Retina (tissue), 1 donor: Measurements from ENCODE around the gene WWOX.
A peak's percentile ranks its signal among the peaks of the same experiment; 100 is the strongest.

Experiments used
- DNase-seq: peaks from one replicate; pipeline ENCODE4 v3.0.0-alpha.2; 2016

Gene WWOX

DNA sequence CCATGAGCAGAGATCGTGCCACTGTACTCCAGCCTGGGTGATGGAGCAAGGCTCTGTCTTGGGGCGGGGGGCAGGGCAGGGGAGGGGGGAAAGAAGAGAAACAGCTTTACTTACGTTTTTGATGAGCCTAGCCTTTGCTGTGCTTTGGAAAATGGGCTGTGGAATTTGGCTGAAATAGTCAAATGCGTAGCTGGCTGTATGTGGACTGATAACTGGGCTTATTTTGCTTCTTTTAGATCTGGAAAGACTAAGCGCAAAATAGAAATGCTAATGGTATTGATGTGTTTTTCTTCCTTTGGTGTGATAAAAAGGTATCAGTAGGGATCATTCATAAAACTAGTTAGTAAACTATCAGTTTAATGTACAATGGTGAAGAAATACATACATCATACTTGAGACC is 346.4 kb downstream of the WWOX start:
- DNase-seq, result no peak

DNA sequence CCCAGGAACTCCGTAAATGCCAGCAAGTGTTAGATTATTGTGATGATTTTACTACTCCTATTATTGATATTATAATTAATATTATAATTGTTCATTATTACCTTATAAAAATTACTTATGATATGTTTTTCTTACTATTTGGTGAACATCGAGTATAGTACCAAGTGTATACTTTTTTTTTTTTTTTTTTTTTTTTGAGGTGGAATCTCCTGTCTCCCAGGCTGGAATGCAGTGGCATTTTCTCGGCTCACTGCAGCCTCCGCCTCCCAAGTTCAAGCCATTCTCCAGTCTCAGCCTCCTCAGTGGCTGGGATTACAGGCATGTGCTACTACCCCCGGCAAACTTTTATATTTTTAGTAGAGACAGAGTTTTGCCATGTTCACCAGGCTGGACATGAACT is 347.0 kb downstream of the WWOX start:
- DNase-seq, result no peak

DNA sequence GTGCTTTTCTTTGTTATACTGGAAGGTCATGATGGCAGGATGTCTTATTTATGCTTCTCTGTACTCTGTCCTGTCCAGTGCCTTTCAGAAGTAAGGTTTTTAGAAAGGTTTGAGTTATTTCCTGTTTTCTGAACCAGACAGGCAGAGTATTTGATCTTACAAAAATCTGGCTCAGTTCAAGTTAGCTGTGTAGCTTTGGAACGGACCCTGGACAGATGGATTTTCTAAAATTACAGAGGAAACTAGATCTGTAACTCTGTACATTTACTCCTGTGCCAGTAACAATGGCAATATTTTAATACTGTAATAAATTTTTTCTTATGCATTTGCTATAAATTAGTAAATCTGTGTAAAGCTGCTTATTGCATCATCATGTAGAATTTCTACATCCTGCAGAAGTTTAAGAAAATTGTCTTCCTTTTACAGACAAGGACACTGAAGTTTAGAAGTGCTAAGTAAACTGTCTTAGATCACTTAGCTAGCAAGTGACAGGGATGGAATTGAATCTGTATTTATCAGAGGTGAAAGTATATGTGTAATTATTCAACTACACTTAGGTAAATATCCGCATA is 347.6 kb downstream of the WWOX start:
- DNase-seq, result no peak

DNA sequence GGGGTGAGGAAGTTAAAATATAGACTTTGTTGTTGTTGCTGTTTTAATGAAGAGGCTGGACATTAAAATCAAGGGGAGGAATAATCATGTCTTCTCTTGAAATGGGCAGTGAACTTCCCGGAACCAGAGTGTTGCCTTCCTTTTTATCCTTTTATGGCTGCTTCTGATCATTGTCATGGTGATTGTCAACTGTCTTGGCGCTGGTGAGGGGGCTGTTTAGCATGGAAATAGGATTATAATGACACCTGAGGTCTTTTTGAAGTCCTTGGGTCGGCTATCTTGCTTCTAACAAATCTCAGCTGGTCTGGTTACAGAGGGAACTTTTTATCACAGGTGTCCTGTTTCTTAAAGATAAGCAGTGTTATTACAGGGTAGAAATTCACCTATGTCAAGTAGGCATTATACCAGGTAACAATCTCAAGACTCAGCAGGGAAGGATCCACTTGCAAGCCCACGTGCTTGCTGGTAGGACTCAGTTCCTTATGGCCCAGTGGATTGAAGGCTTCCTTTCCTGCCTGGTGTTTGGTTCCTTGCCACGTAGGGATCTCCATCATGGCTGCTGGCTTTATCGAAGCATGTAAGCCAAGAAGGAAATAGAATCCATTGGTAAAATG is 349.3 kb downstream of the WWOX start:
- DNase-seq, result no peak

DNA sequence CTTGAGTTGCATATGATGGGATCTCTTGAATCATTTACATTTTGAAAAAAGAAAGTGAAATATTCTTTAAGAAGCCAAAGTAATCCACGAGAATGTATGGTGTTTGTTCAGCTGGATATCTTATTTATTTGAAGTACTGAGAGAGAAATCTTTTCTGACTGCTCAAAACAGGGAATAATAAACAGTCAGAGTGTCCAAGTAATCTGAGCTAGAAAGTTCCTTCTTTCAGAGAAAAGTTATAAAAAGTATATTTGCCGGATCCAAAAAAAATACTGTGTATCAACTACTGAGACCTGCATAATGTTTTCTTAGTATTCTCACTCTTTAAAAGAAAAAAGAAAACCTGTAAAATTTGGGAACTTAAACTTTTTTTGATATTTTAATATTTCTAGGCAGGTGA is 350.8 kb downstream of the WWOX start:
- no peak for DNase-seq

DNA sequence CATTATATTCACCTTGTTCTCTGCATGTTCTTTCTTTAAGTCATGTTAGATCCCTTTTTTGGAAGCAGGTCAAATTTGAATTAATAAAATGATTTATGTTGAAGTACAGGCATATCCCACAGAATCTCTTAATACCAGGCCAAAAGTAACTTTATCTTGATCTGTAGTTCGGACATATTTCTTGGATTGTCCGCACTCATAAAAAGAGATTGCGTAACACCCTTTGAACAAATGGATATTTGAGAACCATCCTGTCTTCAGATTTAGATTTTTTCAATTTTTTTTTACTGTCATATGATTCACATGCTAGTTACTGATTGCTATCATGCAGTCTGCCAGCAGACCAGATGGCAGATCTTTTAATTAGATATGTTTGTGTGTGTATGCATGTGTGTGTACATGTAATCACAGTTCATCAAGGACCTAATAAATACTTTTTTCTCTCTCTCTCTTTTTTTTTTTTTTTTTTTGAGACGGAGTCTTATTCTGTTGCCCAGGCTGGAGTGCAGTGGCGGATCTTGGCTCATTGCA is 352.6 kb downstream of the WWOX start:
- no peak for DNase-seq

DNA sequence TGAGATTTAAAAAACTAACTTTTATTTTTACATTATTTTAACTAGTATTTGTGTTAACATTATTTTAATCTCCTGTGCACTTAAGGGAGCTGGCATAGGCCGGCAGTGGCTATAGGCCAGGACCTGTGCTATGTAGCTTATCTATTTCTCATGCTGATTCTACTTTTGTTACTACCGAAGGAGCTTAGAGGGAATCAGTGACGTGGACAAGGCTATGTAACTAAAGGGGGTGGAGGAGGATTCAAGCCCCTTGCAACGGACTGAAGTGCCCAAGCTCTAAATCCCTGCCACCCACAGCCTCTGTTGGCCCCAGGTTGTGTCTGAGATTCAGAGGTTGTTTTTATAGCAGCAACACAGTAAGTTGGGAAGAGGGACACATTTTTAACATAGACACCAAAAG is 356.4 kb downstream of the WWOX start:
- DNase-seq, result no peak

DNA sequence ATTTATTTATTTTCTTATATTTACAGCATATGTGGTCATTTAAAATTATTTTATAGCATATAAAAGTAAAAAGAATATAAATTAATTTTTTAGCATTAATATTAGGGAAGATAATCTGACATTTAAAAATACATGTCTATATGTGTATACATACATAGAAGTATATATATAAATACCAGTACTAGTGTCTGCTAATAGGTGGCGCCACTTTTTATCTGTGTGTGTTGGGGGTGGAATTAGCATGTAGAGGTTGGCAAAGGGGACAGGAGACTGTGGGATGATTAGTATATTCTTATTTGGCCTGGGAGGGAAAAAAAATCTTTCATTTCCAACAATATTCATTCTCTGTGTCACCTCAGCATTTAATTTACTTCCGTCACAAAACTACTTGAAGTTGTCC is 359.1 kb downstream of the WWOX start:
- DNase-seq, result no peak

DNA sequence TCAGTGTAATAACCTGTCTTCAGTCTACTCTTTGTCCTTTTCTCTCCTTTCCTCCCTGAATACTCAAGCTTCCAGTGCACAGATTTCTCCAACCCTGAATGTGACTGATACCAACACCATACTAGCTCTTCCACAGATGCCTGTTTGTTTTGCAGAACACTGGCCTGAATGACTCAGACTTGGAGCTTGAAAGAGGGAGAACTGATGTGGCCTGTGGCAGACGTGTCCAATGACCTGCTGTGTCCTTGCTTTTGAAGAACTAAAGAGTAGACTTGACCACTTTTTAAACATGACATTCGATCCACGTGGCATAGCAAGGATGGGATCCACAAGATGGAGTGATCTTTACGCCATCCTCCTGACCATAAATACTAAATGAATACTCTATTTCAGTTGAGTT is 361.0 kb downstream of the WWOX start:
- no peak for DNase-seq

DNA sequence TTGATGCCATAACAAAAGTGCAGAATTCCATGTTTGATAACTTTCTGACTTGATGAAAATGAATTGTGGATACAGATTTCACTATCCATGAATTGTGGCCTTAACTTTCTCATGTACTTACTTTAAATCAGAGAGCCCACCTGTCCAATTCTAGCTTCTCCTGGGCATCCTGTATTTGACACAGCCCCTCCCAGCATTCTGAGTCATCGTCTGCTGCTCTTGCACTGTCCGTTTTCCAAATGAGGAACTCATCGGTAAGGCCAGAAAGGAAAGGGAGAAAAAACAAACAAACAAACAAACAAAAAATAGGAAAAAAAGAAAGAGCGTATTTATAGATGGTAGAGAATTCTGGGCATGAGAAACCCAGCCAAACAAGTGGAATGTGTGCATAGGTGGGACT is 361.6 kb downstream of the WWOX start:
- no peak for DNase-seq

DNA sequence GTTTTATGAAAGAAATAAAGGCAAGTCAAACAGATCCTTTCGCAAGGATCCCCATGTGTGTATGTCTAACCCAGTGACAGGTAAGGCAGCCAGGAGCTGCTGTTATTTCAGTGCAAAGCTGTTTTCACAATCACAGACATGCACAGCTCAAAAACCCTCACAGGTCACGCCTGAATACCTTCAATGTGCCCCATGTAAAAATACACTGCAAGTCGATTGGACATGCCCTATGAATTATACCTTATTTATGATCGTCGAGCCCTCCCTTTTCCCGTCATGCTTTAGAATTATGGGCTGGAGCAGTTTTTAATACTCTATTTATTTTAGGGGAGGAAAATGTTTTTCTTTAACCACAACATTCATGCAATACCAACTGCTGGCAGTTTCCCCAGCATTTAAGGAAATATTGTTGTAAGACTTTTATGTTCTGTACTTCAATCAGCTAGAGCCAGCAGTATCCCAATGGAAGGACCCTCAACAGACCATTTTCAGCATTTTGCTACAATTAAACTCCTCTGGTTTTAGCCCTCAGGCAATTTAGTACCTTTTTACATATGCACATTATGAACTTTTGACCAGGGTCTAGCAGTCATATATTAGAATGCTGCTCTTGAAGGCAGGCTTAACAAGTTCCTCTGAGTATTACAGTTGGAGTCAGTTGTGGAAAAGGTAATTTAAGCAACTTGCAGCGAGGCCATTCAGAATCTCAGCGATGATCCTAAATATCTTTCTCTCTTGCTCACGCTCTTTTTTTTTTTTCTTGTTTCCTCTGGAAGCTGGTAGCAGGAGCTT is 362.2 kb downstream of the WWOX start:
- DNase-seq, result peak; percentile 14

DNA sequence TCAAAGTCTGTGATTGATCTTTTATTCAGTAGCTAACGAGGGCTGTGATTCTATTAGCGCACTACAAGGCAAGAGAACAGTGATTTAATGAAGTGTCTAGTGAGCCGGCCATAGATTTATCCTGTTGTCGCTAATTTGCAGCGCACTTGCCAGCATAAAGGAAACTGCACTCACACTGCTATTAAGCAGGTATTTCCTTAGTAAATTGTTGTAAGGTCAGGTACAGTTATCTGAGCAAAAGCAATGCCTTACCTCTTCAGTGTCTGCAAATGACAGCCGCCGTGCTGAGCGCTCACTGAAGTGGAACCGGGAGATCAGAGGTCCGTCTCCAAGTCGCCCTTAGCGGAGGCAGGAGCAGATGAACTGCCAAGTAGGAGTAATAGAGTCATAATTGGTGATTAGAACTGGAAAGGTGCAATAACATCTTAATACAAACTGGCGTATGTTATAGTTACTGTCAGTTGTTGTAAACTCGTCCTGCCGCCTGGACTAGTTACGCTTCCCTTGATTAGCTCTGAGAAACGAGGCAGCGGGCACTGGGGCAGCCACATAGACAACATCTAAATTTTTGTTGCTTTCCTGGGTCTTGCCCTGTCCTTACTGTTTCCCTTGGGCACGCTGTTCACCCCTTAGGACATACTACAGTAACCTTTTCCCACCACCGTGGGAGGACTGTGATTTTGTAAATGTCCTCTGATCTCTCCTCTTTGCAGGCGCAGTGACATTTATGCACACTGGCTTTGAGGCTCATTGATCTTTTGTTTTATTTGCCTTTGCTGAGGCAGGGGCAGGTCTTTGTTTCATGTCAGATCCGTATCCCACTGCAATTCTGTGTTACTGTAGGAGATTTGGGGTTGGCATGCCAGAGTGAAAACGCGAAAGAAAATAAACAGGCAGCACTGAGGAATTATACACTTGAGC is 363.1 kb downstream of the WWOX start:
- DNase-seq, result peak; percentile 80

DNA sequence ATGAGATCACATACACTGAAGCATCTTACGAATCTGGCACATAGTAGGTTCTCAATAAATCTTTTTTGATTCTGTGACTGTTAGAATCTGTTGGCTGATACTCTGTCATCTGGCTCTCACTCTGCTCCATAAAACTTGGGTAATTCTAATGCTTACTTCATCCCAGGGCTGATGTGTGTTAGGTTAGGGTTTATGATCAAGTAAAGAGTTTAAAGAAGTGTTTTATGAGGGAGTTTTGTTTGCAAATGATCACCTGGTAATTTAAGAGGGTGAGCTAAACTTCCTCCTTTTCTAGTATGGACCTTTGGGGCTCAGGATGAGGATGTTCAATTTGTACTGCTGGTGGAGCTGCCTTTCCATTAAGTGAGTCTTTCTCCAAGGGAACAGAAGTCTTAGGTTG is 364.1 kb downstream of the WWOX start:
- DNase-seq, result no peak

DNA sequence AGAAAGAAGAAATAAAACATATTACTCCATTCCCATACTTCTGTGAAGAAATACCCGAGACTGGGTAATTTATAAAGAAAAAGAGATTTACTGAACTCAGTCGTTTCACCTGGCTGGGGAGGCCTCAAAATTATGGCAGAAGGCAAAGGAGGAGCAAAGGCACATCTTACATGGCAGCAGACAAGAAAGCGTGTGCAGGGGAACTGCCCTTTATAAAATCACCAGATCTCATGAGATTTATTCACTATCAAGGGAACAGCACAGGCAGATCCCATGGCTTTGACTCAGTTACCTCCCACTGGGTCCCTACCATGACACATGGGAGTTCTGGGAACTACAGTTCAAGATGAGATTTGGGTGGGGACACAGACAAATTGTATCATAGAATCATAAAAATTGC is 365.4 kb downstream of the WWOX start:
- no peak for DNase-seq

DNA sequence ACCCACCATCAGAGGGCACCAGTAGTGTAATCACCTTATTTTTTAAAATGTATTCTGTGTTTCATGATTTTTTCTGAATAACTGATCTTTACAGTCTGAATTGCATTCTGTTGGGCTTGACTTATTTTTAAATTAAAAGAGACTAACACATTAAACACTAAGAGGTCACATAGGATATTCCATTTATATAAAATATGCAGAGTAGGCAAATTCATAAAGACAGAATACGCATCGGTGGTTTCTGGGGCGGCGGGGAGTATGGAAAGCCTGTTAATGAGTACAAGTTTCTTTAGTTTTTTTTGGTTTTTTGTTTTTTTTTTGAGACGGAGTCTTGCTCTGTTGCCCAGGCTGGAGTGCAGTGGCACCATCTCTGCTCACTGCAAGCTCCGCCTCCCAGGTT is 366.3 kb downstream of the WWOX start:
- DNase-seq, result no peak

DNA sequence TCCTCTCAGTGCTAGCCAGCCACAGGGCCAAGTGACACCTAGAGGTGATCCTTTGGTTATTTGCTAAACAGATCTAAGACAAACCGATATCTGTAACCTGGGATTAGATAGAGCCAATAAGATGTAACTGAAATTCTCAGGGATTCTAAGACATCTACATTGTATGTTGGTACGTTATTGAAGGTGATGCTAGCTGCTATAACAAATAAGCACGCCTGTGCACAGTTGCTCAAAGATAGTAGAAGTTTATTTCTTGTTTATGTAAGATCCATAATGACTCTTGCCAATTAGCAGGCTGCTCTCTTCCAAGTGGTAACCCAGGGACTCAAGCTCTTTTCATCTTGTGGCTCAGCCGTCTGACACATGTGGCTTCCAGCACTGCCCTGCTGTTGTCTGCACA is 370.3 kb downstream of the WWOX start:
- DNase-seq, result no peak

DNA sequence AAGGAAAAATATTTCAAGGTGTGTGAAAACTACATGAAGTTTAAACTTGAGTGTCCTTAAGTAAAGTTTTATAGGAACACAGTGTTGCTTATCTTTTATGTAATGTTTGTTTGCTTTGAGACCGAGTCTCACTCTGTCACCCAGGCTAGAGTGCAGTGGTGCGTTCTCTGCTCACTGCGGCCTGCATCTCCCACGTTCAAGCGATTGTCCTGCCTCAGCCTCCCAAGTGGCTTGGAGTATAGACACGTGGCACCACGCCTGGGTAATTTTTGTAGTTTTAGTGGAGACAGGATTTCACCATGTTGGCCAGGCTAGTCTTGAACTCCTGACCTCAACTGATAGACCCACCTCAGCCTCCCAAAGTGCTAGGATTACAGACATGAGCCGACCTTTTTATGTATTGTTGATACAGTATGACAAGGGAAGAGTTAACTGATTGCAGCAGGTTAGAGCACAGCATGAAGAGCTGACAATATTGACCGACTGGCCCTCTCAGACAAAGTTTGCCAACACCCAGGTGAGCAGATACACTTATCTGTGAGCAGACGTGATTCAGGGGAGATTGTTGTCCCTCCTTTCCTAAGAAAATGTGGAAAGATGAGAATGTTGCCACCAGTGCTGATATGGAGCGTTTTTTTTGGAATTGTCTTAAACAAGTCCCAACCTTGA is 373.7 kb downstream of the WWOX start:
- DNase-seq, result no peak

DNA sequence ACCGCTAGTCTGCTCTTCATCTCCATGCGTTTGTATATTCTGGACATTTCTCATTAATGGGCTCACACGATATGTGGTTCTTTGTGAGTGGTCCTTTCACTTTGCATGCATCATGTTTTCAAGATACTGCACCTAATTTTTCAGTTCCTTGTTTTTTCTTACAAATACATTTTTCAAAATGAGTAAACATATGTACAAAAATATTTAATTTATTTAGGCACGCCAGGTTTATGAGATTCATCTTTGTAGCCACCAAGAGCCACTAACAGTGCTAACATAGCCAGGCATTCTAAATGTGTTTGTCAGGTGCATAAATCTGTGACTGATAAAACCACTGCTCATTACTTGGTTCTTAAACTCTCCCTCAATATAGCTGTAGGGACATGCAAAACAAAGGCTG is 375.3 kb downstream of the WWOX start:
- DNase-seq, result no peak

DNA sequence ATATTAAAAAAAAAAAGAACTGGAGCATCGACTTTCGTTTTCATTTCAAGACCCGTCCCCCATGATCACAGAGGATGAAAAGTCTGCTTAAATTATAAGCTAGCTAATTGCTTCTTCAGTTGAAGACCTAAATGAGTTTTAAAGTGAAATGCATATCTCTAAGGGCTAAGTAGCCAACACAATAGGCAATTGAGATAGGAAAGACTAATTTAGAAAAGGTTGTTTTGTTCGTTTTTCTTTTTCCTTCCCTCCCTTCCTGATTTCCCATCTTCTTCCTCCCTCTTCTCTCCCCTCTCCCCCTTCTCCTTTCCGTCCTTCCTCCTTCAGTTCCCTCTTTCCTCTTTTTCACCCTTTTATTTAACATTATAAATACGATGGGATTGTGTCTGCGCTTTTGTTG is 377.2 kb downstream of the WWOX start:
- DNase-seq, result no peak

DNA sequence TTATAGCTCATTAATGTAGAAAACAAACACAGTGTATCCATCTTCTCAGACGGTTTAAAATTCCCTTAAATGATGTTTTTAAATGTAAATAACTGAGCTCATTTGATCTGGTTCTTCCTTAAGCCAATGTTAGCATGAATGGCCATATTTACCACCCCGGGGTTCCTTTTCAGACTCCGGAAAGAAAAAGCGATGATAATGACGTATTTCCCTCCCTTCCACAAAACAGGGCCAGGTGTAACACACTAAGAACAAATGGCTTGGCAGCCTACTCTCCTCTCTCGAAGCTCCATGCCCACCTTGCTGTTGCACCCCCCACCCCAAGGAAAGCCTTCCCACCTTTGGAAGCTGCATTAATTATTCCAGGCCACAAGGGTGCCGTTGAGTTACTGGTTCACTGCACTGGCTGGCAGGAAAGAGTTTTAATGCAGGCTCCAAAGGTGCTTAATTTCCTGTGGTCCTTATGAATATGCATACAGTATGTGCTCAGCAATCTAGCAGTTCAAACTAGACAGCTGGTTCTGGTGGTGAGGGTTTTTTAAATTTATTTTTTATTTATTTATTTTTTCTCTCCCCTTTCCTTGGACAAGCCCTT is 378.9 kb downstream of the WWOX start:
- DNase-seq, result no peak

DNA sequence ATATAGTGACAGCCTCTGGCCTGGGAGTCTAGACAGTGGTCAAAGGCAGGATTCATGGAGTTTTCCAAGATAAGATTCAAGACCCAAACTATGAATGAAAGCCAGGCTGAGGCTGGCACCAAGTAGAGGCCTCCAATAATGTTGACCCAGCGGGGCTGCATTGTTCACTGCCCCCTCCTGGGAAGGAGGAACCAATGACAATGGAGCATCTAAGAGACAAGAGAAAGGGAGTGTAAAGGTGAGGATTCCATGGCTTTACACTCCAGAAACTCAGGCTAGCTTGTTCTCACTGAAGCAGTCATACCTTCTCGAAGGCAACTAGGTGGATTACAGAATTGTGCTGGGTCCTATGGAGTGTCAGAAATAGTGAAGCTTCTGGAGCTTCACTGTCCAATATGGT is 380.3 kb downstream of the WWOX start:
- no peak for DNase-seq

DNA sequence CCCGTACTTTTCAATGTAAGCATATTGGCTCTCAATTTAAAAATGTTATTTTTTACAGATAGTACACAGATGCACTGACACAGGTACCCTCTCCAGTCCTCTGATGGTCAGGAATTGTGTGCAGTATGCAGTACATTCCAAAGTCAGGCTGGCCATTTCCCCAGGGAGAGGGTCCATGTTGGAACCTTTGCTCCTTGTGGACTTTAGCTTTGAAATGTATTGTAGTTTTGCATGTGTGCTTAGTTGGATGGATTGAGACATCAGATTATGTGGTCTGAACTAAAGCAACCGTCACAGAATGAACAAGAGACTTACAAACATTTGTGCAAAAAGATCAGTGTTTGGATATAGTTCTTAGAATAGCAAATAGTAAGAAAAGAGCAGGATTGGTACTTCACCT is 381.1 kb downstream of the WWOX start:
- no peak for DNase-seq
